Ectodermal cell (in vitro differentiated cells): ENCODE measurements around the gene UBE3C.

Source experiments
- H3K27ac ChIP-seq: 2 replicates; pipeline ENCODE4 v1.7.0; 2013; ENCODE audit warnings: mild to moderate bottlenecking, low read depth, low read length; ENCODE audit not compliant: insufficient read depth, poor library complexity, severe bottlenecking
- H3K27me3 ChIP-seq: 2 replicates; pipeline ENCODE4 v1.7.0; 2013; ENCODE audit warnings: mild to moderate bottlenecking, low read length; ENCODE audit not compliant: insufficient read depth, control insufficient read depth, poor library complexity, severe bottlenecking
- H3K36me3 ChIP-seq: one replicate; pipeline ENCODE4 v1.7.0; 2013; ENCODE audit warnings: low read length; ENCODE audit not compliant: control insufficient read depth, insufficient read depth
- H3K4me1 ChIP-seq: one replicate; pipeline ENCODE4 v1.7.0; 2013; ENCODE audit warnings: low read length; ENCODE audit not compliant: control insufficient read depth, insufficient read depth
- H3K4me3 ChIP-seq: 2 replicates; pipeline ENCODE4 v1.7.0; 2013; ENCODE audit warnings: low read depth, low read length, control low read depth; ENCODE audit not compliant: insufficient read depth
- H3K9me3 ChIP-seq: 2 replicates; pipeline ENCODE4 v1.7.0; 2013; ENCODE audit warnings: mild to moderate bottlenecking, low read length, moderate library complexity; ENCODE audit not compliant: control insufficient read depth
- WGBS, 2 experiments: methylation state at CpG; one replicate each; pipeline ENCODE4 v1.1.7; 2013; ENCODE audit warnings: missing lambda C conversion rate in 2 of 2; 5-methylcytosine and 5-hydroxymethylcytosine counted together

UBE3C gene

GRCh38 chr7:157113607-157114006 lies 25.1 kb upstream of the UBE3C start:
- 70 to 81% methylated on average over 2 of the region's 2 CpGs for WGBS, 2 experiments
- Histone ChIP-seq H3K4me3 (no peak overlapping the region), H3K36me3 (no peaks in the 10 kb centered on the region), H3K4me1 (no peaks in the 10 kb centered on the region), H3K27ac (no peak overlapping the region), H3K27me3 (no peaks in the 10 kb centered on the region), H3K9me3 (no peaks in the 10 kb centered on the region)

GRCh38 chr7:157116762-157117161 lies 22.0 kb upstream of the UBE3C start:
- Histone ChIP-seq H3K27ac (no peak overlapping the region), H3K9me3 (no peaks in the 10 kb centered on the region)
- 89 to 95% methylated on average over 5 of the region's 5 CpGs for WGBS, 2 experiments

GRCh38 chr7:157117796-157118195 lies 20.9 kb upstream of the UBE3C start:
- Histone ChIP-seq H3K4me3 (no peak overlapping the region), H3K9me3 (no peaks in the 10 kb centered on the region), H3K36me3 (no peaks in the 10 kb centered on the region), H3K4me1 (peaks cover 2% of the 10 kb centered on the region), H3K27ac (no peak overlapping the region), H3K27me3 (no peaks in the 10 kb centered on the region)
- WGBS, 2 experiments = 96 to 98% methylated on average over 2 of the region's 2 CpGs

More at GRCh38 chr7:157116762-157117161, 22.0 kb upstream of the UBE3C start:
- H3K4me3 ChIP-seq = no peak overlapping the region
- no peaks in the 10 kb centered on the region for H3K36me3 ChIP-seq
- H3K27me3 ChIP-seq = no peaks in the 10 kb centered on the region
- no peaks in the 10 kb centered on the region for H3K4me1 ChIP-seq

GRCh38 chr7:157120181-157120580 lies 18.5 kb upstream of the UBE3C start:
- H3K4me1 ChIP-seq = peaks cover 7% of the 10 kb centered on the region
- no peaks in the 10 kb centered on the region for H3K9me3 ChIP-seq
- 92 to 94% methylated on average over 14 of the region's 14 CpGs for WGBS, 2 experiments
- no peaks in the 10 kb centered on the region for H3K36me3 ChIP-seq
- H3K27me3 ChIP-seq = no peaks in the 10 kb centered on the region
- no peak overlapping the region for H3K27ac ChIP-seq
- H3K4me3 ChIP-seq = no peak overlapping the region

- Histone ChIP-seq H3K36me3 (no peaks in the 10 kb centered on the region), H3K9me3 (no peaks in the 10 kb centered on the region), H3K4me3 (no peak overlapping the region), H3K27me3 (no peaks in the 10 kb centered on the region), H3K4me1 (peaks cover 7% of the 10 kb centered on the region), H3K27ac (no peak overlapping the region)
- WGBS, 2 experiments = 95 to 97% methylated on average over 18 of the region's 18 CpGs
These were observed 17.5 kb upstream of the UBE3C start for GRCh38 chr7:157121184-157121715.

- no peak overlapping the region for H3K27ac ChIP-seq
- H3K4me3 ChIP-seq = no peak overlapping the region
- WGBS, 2 experiments = 68 to 69% methylated on average over 12 of the region's 12 CpGs
- no peaks in the 10 kb centered on the region for H3K27me3 ChIP-seq
- no peaks in the 10 kb centered on the region for H3K36me3 ChIP-seq
- peaks cover 7% of the 10 kb centered on the region for H3K4me1 ChIP-seq
- no peaks in the 10 kb centered on the region for H3K9me3 ChIP-seq
These were observed 15.8 kb upstream of the UBE3C start for GRCh38 chr7:157122800-157123495.

- Histone ChIP-seq H3K27me3 (no peaks in the 10 kb centered on the region), H3K4me3 (no peak overlapping the region), H3K36me3 (no peaks in the 10 kb centered on the region), H3K27ac (no peak overlapping the region), H3K9me3 (no peaks in the 10 kb centered on the region), H3K4me1 (peaks cover 7% of the 10 kb centered on the region)
- 92 to 94% methylated on average over 15 of the region's 15 CpGs for WGBS, 2 experiments
These were observed 14.0 kb upstream of the UBE3C start for GRCh38 chr7:157124690-157125089.

GRCh38 chr7:157125376-157126223 lies 13.1 kb upstream of the UBE3C start:
- Histone ChIP-seq H3K27ac (no peak overlapping the region), H3K36me3 (no peaks in the 10 kb centered on the region), H3K4me3 (no peak overlapping the region), H3K27me3 (no peaks in the 10 kb centered on the region), H3K9me3 (no peaks in the 10 kb centered on the region), H3K4me1 (peaks cover 7% of the 10 kb centered on the region)
- 87 to 88% methylated on average over 26 of the region's 26 CpGs for WGBS, 2 experiments

GRCh38 chr7:157126921-157127320 lies 11.8 kb upstream of the UBE3C start:
- Histone ChIP-seq H3K4me1 (peaks cover 7% of the 10 kb centered on the region), H3K27ac (no peak overlapping the region), H3K27me3 (no peaks in the 10 kb centered on the region), H3K9me3 (no peaks in the 10 kb centered on the region), H3K36me3 (no peaks in the 10 kb centered on the region), H3K4me3 (no peak overlapping the region)
- WGBS, 2 experiments = 92 to 93% methylated on average over 11 of the region's 11 CpGs

- Histone ChIP-seq H3K4me3 (no peak overlapping the region), H3K36me3 (no peaks in the 10 kb centered on the region), H3K9me3 (no peaks in the 10 kb centered on the region), H3K27ac (no peak overlapping the region), H3K27me3 (no peaks in the 10 kb centered on the region), H3K4me1 (no peaks in the 10 kb centered on the region)
- WGBS, 2 experiments = 88 to 92% methylated on average over 10 of the region's 10 CpGs
These were observed 9.5 kb upstream of the UBE3C start for GRCh38 chr7:157129200-157129599.
